GM12878 (cell line): ENCODE results near the gene TCP11L2.

Experiments
- EED ChIP-seq: sonication (generic); IDR thresholded peaks from 2 replicates; pipeline ENCODE4 v1.6.1; 2016; ENCODE audit warnings: antibody characterized with exemption, low read depth
- EZH2 ChIP-seq: IDR thresholded peaks from 2 replicates; pipeline ENCODE4 v1.6.1; 2012; ENCODE audit warnings: low read depth, mild to moderate bottlenecking, control low read depth, inconsistent platforms, low read length, borderline replicate concordance; ENCODE audit not compliant: control insufficient read depth
- HDAC2 ChIP-seq: fragments of 200-600 bp; sonication (generic); IDR thresholded peaks from 2 replicates; pipeline ENCODE4 v1.6.1; 2017
- NFXL1 ChIP-seq: fragments of 450-650 bp; IDR thresholded peaks from 2 replicates; pipeline ENCODE4 v1.6.1; 2017; ENCODE audit warnings: antibody characterized with exemption, mild to moderate bottlenecking, borderline replicate concordance
- PML ChIP-seq: IDR thresholded peaks from 2 replicates; pipeline ENCODE4 v1.6.1; 2012; ENCODE audit warnings: low read length, inconsistent platforms
- SUZ12 ChIP-seq: fragments of 200-600 bp; sonication (generic); IDR thresholded peaks from one replicate; pipeline ENCODE4 v1.6.1; 2018; ENCODE audit warnings: antibody characterized with exemption, mild to moderate bottlenecking; ENCODE audit not compliant: unreplicated experiment
- WRNIP1 ChIP-seq: IDR thresholded peaks from 2 replicates; pipeline ENCODE4 v1.6.1; 2011; ENCODE audit warnings: low read depth, low read length, improper control_type of control experiment, borderline replicate concordance
- YY1 ChIP-seq: IDR thresholded peaks from 2 replicates; pipeline ENCODE4 v1.6.1; 2011; ENCODE audit warnings: low read depth, mild to moderate bottlenecking, low read length
- TF ChIP-seq, protein P1 (sequence below): IDR thresholded peaks from 2 replicates; pipeline ENCODE4 v1.6.1; 2012; ENCODE audit warnings: low read depth, low read length, improper control_type of control experiment
- TF ChIP-seq, protein P2 (sequence below), 3 experiments: IDR thresholded peaks in 2 of 3; conservative IDR thresholded peaks in 1 of 3; 2 replicates each; pipeline ENCODE4 v1.5.1; 2011; ENCODE audit warnings: low read depth in 3 of 3, low read length in 3 of 3, mild to moderate bottlenecking in 3 of 3, control low read depth in 2 of 3, moderate library complexity in 2 of 3, inconsistent platforms in 1 of 3, mixed read lengths in 1 of 3; ENCODE audit not compliant: control insufficient read depth in 2 of 3, insufficient read depth in 1 of 3; ENCODE audit errors: extremely low read depth in 1 of 3

GRCh38 chr12:106307181-106307580 is 4.6 kb downstream of the TCP11L2 start:
- no peak for TF ChIP-seq NFXL1
- TF ChIP-seq, protein P1, sequence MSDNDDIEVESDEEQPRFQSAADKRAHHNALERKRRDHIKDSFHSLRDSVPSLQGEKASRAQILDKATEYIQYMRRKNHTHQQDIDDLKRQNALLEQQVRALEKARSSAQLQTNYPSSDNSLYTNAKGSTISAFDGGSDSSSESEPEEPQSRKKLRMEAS = no peak
- TF ChIP-seq, protein P2, sequence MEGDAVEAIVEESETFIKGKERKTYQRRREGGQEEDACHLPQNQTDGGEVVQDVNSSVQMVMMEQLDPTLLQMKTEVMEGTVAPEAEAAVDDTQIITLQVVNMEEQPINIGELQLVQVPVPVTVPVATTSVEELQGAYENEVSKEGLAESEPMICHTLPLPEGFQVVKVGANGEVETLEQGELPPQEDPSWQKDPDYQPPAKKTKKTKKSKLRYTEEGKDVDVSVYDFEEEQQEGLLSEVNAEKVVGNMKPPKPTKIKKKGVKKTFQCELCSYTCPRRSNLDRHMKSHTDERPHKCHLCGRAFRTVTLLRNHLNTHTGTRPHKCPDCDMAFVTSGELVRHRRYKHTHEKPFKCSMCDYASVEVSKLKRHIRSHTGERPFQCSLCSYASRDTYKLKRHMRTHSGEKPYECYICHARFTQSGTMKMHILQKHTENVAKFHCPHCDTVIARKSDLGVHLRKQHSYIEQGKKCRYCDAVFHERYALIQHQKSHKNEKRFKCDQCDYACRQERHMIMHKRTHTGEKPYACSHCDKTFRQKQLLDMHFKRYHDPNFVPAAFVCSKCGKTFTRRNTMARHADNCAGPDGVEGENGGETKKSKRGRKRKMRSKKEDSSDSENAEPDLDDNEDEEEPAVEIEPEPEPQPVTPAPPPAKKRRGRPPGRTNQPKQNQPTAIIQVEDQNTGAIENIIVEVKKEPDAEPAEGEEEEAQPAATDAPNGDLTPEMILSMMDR (IDR thresholded peaks at IDR 0.05 in 2 of 3, conservative IDR thresholded peaks at IDR 0.05 in 1 of 3; ENCODE audit: control insufficient read depth in 2 of 3, extremely low read depth in 1 of 3, insufficient read depth in 1 of 3, low read depth in 3 of 3, low read length in 3 of 3) = no peak
- no peak for TF ChIP-seq HDAC2
- TF ChIP-seq EZH2 = no peak
- no peak for TF ChIP-seq WRNIP1
- no peak for TF ChIP-seq PML
- no peak for TF ChIP-seq EED
- TF ChIP-seq YY1 = no peak
- no peak for TF ChIP-seq SUZ12
